H9 (cell line): Measurements from ENCODE around the gene STXBP6. TPM values are rescaled to one million over a fixed set of nuclear protein-coding genes. Genes with fewer than 3 reads are reported as not detected.

Experiments used
- DNase-seq: peaks from one replicate; pipeline ENCODE4 v3.0.0-alpha.2; 2017
- H2AFZ ChIP-seq: one replicate; pipeline ENCODE4 v1.6.1; 2013; ENCODE audit warnings: mild to moderate bottlenecking, low read length, control low read depth, moderate library complexity
- H2AK5ac ChIP-seq: 2 replicates; pipeline ENCODE4 v1.6.1; 2013; ENCODE audit warnings: low read length, control low read depth, mixed read lengths; ENCODE audit not compliant: insufficient read length
- H2BK120ac ChIP-seq: one replicate; pipeline ENCODE4 v1.6.1; 2013; ENCODE audit warnings: low read depth, mild to moderate bottlenecking, low read length, control low read depth, inconsistent platforms; ENCODE audit not compliant: poor library complexity, severe bottlenecking
- H2BK12ac ChIP-seq: 2 replicates; pipeline ENCODE4 v1.6.1; 2013; ENCODE audit warnings: low read length, control low read depth, mixed read lengths, low read depth; ENCODE audit not compliant: insufficient read length
- H2BK15ac ChIP-seq: 2 replicates; pipeline ENCODE4 v1.6.1; 2013; ENCODE audit warnings: low read depth, low read length, control low read depth
- H2BK20ac ChIP-seq: one replicate; pipeline ENCODE4 v1.6.1; 2013; ENCODE audit warnings: low read depth, mild to moderate bottlenecking, low read length, control low read depth, inconsistent platforms; ENCODE audit not compliant: poor library complexity, severe bottlenecking
- H2BK5ac ChIP-seq: 2 replicates; pipeline ENCODE4 v1.6.1; 2013; ENCODE audit warnings: low read length, control low read depth, mixed read lengths; ENCODE audit not compliant: insufficient read length
- H3K14ac ChIP-seq: 2 replicates; pipeline ENCODE4 v1.6.1; 2013; ENCODE audit warnings: low read length, control low read depth; ENCODE audit not compliant: insufficient read depth
- H3K18ac ChIP-seq: 2 replicates; pipeline ENCODE4 v1.6.1; 2013; ENCODE audit warnings: low read depth, mild to moderate bottlenecking, mixed read lengths, low read length, control low read depth; ENCODE audit not compliant: insufficient read length
- H3K23ac ChIP-seq: 2 replicates; pipeline ENCODE4 v1.6.1; 2013; ENCODE audit warnings: low read length, control low read depth, mixed read lengths, low read depth; ENCODE audit not compliant: insufficient read length
- H3K23me2 ChIP-seq: 2 replicates; pipeline ENCODE4 v1.6.1; 2013; ENCODE audit warnings: low read depth, mild to moderate bottlenecking, mixed read lengths, low read length, control low read depth; ENCODE audit not compliant: insufficient read length, poor library complexity, severe bottlenecking
- H3K27ac ChIP-seq: 2 replicates; pipeline ENCODE4 v1.5.1; 2013; ENCODE audit warnings: low read length, control low read depth, mixed read lengths, low read depth; ENCODE audit not compliant: insufficient read length
- H3K27me3 ChIP-seq: 2 replicates; pipeline ENCODE4 v1.6.1; 2013; ENCODE audit warnings: low read length, control low read depth, inconsistent platforms; ENCODE audit not compliant: insufficient read depth
- H3K4ac ChIP-seq: 2 replicates; pipeline ENCODE4 v1.6.1; 2013; ENCODE audit warnings: low read depth, mild to moderate bottlenecking, control low read depth, inconsistent platforms, low read length, moderate library complexity
- H3K4me1 ChIP-seq: 2 replicates; pipeline ENCODE4 v1.6.1; 2013; ENCODE audit warnings: low read length, control low read depth, inconsistent platforms; ENCODE audit not compliant: insufficient read depth
- H3K4me2 ChIP-seq: 2 replicates; pipeline ENCODE4 v1.6.1; 2013; ENCODE audit warnings: low read length, control low read depth, mixed read lengths; ENCODE audit not compliant: insufficient read length, insufficient read depth
- H3K56ac ChIP-seq: 2 replicates; pipeline ENCODE4 v1.6.1; 2013; ENCODE audit warnings: low read depth, mild to moderate bottlenecking, mixed read lengths, low read length, control low read depth; ENCODE audit not compliant: insufficient read length
- H3K79me1 ChIP-seq: 2 replicates; pipeline ENCODE4 v1.6.1; 2013; ENCODE audit warnings: low read depth, mild to moderate bottlenecking, moderate library complexity, low read length, control low read depth, inconsistent platforms; ENCODE audit not compliant: insufficient read depth, poor library complexity, severe bottlenecking
- H3K79me2 ChIP-seq: 2 replicates; pipeline ENCODE4 v1.6.1; 2013; ENCODE audit warnings: low read length, control low read depth, inconsistent platforms; ENCODE audit not compliant: insufficient read depth
- H3K9ac ChIP-seq: 2 replicates; pipeline ENCODE4 v1.6.1; 2013; ENCODE audit warnings: low read length, control low read depth, mixed read lengths; ENCODE audit not compliant: insufficient read length; ENCODE audit errors: extremely low read depth
- H3K9me3 ChIP-seq: one replicate; pipeline ENCODE4 v1.6.1; 2013; ENCODE audit warnings: low read depth, low read length, inconsistent platforms; ENCODE audit not compliant: control insufficient read depth
- H3T11ph ChIP-seq: one replicate; pipeline ENCODE4 v1.6.1; 2013; ENCODE audit warnings: mild to moderate bottlenecking, low read length, control low read depth, inconsistent platforms
- H4K20me1 ChIP-seq: one replicate; pipeline ENCODE4 v1.6.1; 2013; ENCODE audit not compliant: control insufficient read depth, insufficient read length, insufficient read depth
- H4K5ac ChIP-seq: 2 replicates; pipeline ENCODE4 v1.6.1; 2013; ENCODE audit warnings: low read depth, mild to moderate bottlenecking, mixed read lengths, low read length, control low read depth; ENCODE audit not compliant: insufficient read length
- H4K8ac ChIP-seq: replicated peaks from 2 replicates; pipeline ENCODE4 v1.6.1; 2013; ENCODE audit warnings: low read length, control low read depth, mixed read lengths, low read depth; ENCODE audit not compliant: insufficient read length
- H4K91ac ChIP-seq: 2 replicates; pipeline ENCODE4 v1.6.1; 2013; ENCODE audit warnings: low read depth, mild to moderate bottlenecking, moderate library complexity, mixed read lengths, low read length, control low read depth; ENCODE audit not compliant: insufficient read length
- H3K27ac Mint-ChIP-seq, 3 experiments: 2 replicates in 2 of 3; 3 replicates in 1 of 3; pipeline ENCODE4 v1.8.0; 2020 to 2021; ENCODE audit warnings: mixed read lengths in 3 of 3, mild to moderate bottlenecking in 1 of 3, moderate library complexity in 1 of 3
- H3K27me3 Mint-ChIP-seq: 2 replicates; pipeline ENCODE4 v1.8.0; 2021; ENCODE audit warnings: low read depth, mild to moderate bottlenecking, moderate library complexity, mixed read lengths
- H3K36me3 Mint-ChIP-seq, 3 experiments: 2 replicates in 2 of 3; 3 replicates in 1 of 3; pipeline ENCODE4 v1.8.0; 2020 to 2021; ENCODE audit warnings: low read depth in 3 of 3, mixed read lengths in 3 of 3; ENCODE audit not compliant: insufficient read depth in 1 of 3
- H3K4me1 Mint-ChIP-seq, 2 experiments: 2 replicates each; pipeline ENCODE4 v1.8.0; 2020; ENCODE audit warnings: mixed read lengths in 2 of 2
- H3K4me3 Mint-ChIP-seq, 2 experiments: 2 replicates in 1 of 2; 3 replicates in 1 of 2; pipeline ENCODE4 v1.8.0; 2020 to 2021; ENCODE audit warnings: mild to moderate bottlenecking in 2 of 2, mixed read lengths in 2 of 2, moderate library complexity in 1 of 2
- H3K9me3 Mint-ChIP-seq, 2 experiments: 2 replicates in 1 of 2; 3 replicates in 1 of 2; pipeline ENCODE4 v1.8.0; 2020; ENCODE audit warnings: mild to moderate bottlenecking in 2 of 2, mixed read lengths in 2 of 2, moderate library complexity in 1 of 2
- CTCF ChIP-seq: fragments of 200-600 bp; sonication (generic); conservative IDR thresholded peaks from 3 replicates; pipeline ENCODE4 v1.8.0; 2021; ENCODE audit warnings: antibody characterized with exemption, mild to moderate bottlenecking
- WGBS: extraction: QIAGEN DNeasy Blood & Tissue Kit; methylation state at CpG from one replicate; pipeline ENCODE4 v1.1.7; 2013; ENCODE audit warnings: missing lambda C conversion rate, low lambda C conversion rate, mixed read lengths; ENCODE audit not compliant: insufficient read length; ENCODE audit errors: extremely low coverage; 5-methylcytosine and 5-hydroxymethylcytosine counted together
- total RNA-seq: library from RNA; stranded (reverse); gene quantifications from 2 replicates; pipeline ENCODE4 v1.2.1, GENCODE V29; 2021

The STXBP6 gene
- total RNA-seq, 1 experiment from 2014 or later, result 3.6 TPM

GRCh38 chr14:25089496-25089895 lies 39.5 kb upstream of the STXBP6 start:
- Histone ChIP-seq H3K27ac (no peak overlapping the region), H4K5ac (no peak overlapping the region), H3K18ac (no peak overlapping the region), H3K4me1 (peaks cover 7% of the 10 kb centered on the region; the same call in 1 of the 2 replicates), H2BK5ac (no peak overlapping the region), H2BK120ac (no peak overlapping the region), H3K9ac (no peak overlapping the region), H2AK5ac (no peak overlapping the region), H3K79me1 (no peaks in the 10 kb centered on the region), H4K8ac (no peak overlapping the region), H2BK12ac (no peak overlapping the region), H3K56ac (no peak overlapping the region), H3T11ph (no peak overlapping the region), H2BK15ac (no peak overlapping the region), H2AFZ (no peak overlapping the region), H4K91ac (no peak overlapping the region), H3K23ac (no peak overlapping the region), H3K14ac (no peak overlapping the region), H3K4me2 (no peak overlapping the region), H3K79me2 (no peaks in the 10 kb centered on the region), H3K9me3 (no peaks in the 10 kb centered on the region), H3K4ac (no peak overlapping the region), H3K27me3 (no peaks in the 10 kb centered on the region), H2BK20ac (no peak overlapping the region), H3K23me2 (no peaks in the 10 kb centered on the region), H4K20me1 (no peaks in the 10 kb centered on the region)
- no peak overlapping the region for H3K27ac Mint-ChIP-seq
- no peaks in the 10 kb centered on the region for H3K27me3 Mint-ChIP-seq
- DNase-seq, result no peak
- H3K36me3 Mint-ChIP-seq, result no peaks in the 10 kb centered on the region
- no peaks in the 10 kb centered on the region for H3K9me3 Mint-ChIP-seq
- no peak overlapping the region for H3K4me3 Mint-ChIP-seq
- TF ChIP-seq CTCF, result no peak
- no CpG with 5 or more reads among the region's 1 CpG for WGBS
- H3K4me1 Mint-ChIP-seq, result peaks cover 16 to 22% of the 10 kb centered on the region in 2 experiments
